ENCODE data around the gene BCL3.

GRCh38 chr19:44803442-44804428, 55.2 kb downstream of the BCL3 start:
- TF ChIP-seq POLR2A (IDR thresholded peaks at IDR 0.05; ENCODE audit: borderline replicate concordance, extremely low read depth, insufficient read depth, insufficient read length) (no peak), CTCF (IDR thresholded peaks at IDR 0.05 in 2 of 3, conservative IDR thresholded peaks at IDR 0.05 in 1 of 3; ENCODE audit: borderline replicate concordance in 1 of 3, insufficient read depth in 1 of 3, low read depth in 2 of 3, low read length in 2 of 3) (no peak), EZH2 (IDR thresholded peaks at IDR 0.05) (no peak), ZFX (IDR thresholded peaks at IDR 0.05) (no peak), TCF7L2 (IDR thresholded peaks at IDR 0.05; ENCODE audit: borderline replicate concordance, extremely low read depth, insufficient read depth, insufficient read length) (no peak), SP1 (IDR thresholded peaks at IDR 0.05; ENCODE audit: low read depth) (no peak)
